ENCODE results near the gene ABR.
"Not testable (repeated sequence)": the region's sequence is repeated elsewhere in the genome, so short reads cannot be mapped to it uniquely, and the experiment has no call there.

The ABR gene

DNA sequence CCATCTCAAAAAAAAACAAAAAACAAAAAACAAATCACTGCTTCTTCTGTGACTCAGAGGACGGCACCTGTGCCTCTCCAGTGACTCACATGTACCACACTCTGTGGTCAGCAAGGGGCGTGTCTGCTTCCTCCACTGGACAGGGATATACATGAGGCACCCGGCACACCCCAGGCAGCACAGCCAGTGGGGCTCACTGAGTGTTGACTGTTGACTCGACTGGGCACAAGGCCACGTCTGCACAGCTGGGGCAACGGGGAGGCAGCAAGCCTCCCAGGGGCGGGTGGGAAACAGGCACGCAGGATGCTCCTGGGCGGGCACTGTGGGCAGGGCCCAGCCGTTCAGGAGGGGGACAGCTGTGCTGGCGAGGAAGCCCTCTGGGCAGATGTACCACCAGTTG, 118.8 kb downstream of the ABR start:
- DNase-seq, result peak; percentile 95 to 97

DNA sequence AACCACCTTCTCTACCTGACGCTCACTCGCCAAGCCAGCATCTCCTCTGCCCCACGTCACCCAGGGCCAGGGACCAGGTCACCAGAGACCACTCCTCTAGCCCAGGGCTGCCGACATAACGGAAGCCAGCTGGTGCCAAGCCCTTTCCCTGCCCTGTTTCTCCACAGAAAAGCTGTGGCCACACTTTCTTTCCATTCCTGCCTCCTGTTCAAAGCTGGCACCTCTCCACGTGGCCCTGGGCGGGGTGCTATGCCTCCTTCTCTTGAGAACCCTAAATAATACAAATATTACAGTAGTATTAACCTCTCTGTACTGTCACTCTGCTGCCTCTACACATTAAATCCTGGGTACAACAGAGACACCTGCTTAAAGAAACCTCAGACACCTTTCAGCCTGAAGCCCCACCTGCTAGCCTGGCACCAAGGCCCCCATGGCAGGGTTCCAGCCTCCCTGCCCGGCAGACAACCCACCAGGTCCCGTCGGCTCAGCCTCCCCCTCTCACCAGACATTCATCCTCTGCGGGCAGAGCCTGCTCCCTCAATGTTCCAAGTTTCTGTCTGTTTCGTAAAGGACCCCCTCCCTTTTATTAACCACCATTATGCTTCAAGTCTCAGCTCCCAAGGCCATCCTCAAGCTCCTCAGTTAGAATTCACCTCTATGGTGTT, 120.5 kb downstream of the ABR start:
- DNase-seq, result no peak

DNA sequence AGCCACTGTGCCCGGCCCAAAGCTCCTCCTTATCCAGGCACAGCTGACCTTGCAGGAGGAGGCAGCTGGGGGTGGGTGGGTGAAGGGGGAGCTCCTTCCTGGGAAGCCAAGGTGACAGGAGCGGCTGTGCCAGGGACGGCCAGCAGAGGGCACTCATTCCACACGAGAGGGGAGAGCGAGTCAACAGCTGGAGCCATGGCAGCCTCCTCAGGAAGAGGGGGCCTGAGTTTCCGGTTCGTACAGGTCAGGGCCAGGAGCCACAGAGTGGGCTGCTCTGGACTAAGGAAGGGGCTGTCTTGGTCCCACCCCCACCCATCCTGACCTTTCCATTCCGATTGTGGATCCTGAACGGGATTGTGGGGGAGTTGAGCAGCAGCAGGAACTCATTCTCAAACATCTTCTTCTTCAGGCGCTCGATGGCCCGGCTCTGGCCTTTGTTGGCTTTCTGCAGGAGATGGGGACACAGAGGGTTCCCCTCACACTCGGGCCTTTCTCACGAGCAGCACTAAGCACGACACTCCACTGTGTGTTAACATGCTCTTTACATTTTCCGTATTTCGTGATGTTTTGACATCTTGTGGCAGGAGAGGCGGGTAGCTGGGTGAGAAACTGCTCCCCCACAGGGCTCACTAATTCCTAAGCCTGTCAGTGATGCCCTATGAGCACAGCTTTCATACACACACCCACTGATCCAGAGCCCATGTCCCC, 121.2 kb downstream of the ABR start:
- peak; percentile 35 to 41 for DNase-seq

DNA sequence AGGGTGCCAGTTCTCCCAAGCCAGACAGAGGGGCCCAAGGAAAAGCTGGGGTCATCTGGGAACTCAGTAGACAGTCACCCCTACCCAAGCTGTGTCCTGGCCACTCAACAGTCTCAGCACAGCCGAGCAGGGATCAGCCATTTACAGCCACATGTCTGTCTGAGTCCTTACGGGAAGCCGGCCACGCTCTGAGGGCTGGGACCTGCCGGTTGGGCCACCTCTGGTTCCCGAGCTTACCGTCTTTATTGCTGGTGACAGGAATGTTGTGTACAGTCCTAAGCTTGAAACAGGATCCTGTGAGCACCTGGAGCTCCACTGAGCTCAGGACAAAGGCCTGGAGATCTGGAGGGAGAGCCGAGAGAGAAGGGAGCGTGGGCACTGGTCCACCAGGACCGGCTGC, 123.0 kb downstream of the ABR start:
- DNase-seq, result no peak

DNA sequence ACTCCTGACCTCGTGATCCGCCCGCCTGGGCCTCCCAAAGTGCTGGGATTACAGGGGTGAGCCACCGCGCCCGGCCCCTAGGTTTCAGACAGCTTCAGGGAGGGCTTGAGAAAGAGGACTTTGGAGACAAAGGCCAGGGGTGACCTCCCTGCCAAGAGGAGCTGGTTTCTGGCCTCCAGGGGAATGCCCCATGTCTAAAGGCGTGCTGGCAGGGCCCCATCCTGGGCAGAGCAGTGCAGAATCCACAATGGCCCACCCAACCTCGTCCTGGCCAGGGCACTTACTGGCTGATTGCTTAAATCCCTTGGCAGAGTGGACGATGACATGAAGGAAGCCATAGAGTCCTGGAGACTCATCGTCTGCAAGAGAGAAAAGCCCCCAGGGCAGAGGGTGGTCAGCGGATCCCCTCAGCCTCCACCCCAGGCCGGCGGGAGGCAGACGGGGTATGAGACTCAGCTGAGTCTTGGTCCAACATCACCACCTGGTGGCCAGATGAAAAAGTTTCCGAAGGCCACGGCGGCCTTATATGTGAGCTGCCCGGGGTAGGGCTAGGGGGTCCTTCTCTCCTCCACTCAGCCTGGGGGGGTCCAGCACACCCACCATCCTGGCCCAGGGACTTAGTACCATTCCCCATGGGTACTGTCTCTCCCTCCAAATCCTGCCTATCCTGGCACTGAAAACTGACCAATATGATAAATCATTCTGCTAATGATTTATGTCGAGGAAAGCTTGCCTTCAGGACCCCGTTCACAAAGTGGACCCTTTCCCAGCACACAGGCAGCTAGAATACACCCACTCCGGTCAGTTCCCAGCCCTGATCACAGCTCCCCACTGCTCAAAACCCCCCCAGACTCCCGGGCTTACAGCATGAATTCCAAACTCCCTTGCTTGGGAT, 123.8 kb downstream of the ABR start:
- no peak for DNase-seq

DNA sequence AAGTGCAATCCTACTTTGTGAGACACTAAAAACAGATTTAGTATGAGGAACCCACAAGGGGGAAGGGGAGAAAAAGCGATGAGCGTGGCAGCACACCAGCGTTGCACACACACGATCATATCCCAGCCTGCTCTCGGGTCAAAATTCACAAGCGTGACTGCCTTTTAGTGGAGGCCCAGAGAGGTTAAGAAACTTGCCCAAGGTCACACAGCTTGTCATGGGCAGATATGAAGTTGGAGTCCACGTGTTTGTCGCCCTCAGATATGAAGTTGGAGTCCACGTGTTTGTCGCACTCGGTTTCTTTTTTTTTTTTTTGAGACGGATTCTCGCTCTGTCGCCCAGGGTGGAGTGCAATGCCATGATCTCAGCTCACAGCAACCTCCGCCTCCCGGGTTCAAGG, 124.5 kb downstream of the ABR start:
- DNase-seq, result no peak

DNA sequence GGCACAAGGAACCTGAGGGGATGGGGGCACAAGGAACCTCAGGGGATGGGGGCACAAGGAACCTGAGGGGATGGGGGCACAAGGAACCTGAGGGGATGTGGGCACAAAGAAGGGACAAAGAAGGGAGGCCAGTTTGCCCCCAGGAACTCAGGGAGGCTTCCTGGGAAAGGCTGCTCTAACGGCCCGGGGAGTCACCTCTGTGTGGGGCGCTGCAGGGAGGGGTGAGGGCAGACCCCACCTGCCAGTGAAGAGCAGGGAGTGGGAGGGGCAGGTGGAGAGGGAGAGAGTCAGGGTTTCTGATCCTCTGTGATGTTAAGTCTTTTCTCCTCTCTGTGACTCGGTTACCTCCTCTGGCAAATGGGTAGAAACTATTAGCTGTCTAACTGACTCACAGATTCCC, 125.1 kb downstream of the ABR start:
- no peak for DNase-seq

DNA sequence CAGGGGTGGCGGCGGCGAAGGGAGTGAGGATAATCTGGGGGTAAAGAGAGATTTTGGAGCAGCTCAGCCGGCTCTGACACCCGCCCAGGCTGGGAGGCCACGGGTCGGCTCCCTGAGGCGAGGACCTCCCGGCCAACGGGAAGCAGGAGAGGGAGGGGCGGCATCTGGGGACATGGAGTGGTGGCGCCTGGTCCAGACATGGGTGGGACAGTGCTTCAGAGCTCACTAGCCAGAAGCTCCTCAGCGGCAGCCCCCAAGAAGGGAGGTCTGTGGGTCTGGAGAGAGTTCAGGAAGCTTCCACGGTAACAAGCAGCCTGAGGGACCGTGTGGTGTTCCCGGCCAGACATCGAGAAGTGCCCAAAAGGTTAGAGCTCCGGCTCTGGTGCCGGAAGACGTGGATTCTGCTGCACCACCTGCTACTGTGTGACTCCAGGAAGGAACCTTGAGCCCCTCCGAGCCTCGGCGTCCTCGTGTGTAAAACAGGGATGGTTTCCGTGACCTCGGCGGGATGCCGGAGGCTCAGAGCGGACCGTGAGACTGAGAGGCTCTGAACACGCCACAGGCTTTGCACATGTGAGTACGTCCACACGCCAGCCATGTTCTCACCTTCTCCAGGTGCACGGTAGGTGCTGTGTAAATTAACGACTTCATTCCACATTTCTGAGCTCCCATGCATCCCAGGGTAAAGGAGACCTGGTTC, 126.0 kb downstream of the ABR start:
- no peak for DNase-seq

DNA sequence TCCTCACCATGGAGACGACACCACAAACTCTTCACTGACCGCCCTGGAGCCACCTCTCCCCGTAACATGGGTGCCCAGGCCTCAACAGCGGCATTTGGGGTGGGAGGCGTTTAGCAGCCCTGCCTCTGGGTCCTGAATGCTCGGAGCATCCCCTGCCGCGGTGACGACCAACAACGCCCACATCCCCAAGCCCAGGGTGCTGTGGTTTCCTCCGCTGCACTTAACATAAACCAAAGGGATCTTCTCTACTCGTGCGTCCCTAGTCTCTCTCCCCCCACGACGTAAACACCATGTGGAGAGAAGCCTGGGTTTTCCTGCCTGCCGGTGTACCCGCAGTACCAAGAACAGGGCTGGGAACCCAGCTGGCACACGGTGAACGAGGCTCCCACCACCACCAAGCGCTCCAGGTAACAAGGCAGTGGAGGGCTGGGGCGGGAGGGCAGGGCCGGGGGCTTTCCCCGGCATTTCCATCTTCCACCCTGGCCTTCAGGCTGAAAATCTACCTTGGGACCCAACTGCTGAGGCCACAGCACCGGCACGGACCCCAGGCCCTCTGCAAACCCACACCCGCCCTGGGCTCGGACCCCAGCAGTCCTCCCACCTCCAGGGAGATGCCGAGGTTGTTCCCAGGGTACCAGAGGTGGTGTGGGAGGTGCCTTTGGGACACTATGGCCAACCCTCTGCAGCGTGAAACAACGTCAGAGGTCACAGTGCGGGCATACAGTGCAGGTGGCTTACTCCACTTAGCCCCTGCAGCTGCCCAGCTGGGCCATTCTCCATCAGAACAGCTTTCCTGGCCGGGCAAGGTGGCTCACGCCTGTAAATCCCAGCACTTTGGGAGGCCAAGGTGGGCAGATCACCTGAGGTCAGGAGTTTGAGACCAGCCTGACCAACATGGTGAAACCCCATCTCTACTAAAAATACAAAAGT, 128.5 kb downstream of the ABR start:
- no peak for DNase-seq

DNA sequence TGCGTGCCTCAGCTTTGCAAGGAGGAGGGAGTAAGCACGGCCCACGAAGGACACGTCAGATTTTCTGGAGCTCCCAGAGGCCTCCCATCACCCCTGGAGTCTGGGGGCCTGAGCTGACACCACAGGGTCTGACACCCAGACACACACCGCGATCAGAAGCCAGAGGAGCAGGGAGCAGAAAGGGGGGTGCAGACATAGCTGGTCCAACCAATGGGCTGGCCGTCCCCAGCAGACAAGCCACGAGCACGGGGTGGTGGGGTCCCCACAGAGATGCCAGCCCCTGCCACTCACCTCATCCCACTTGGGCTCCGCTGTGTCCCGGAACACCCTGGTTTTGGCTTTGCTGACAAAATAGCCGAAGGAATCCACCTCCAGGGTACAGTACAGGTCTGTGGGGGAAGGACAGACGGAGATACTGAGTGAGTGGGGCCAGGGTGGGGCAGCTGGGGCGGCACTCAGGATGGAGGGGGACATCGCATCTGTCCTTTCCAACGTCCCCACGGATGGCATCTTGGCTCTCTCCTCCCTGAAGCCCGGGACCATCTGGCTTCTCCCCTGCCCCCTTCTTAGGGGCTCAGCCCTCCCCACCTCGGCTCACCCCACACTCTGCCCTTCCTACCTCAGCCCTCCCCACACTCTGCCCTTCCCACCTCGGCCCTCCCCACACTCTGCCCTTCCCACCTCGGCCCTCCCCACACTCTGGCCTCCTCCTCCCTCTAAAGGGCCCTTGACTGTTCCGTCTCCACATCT, 129.4 kb downstream of the ABR start:
- no peak for DNase-seq

DNA sequence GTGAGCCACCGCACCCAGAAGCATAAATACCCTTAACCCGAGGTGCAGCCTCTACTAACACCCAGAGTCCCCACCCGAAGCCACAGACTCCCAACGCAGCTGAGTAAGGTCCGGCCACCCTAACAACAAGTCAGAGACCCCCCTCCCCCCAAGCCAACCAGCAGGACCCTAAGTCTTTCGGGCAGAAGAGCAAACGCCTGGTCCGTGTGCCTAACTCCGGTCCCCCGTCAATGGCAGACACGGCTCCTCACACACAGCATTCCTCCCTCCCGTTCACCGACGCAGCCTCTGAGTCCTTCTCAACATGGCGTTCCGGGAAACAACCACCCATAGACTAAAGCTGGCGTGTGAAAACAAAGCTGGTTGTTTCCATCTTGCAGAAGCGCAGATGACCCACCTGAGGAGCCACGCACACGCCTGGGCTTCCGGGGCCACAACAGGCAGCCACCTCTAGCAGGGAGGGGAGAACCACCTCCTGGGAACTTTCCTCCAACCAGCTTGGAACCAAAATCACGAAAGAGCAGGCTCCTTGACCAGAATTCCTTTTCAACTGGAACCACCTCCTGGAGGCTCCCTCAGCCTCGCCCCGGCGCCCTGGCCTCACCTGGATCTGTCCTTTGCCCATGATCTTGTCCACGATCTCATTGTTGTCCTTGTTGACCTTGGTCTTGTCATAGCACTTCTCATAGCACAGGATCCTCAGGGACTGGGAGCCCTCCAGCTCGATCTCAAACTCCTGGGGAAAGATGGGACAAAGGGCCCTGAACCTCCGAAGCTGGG, 130.1 kb downstream of the ABR start:
- no peak for DNase-seq

DNA sequence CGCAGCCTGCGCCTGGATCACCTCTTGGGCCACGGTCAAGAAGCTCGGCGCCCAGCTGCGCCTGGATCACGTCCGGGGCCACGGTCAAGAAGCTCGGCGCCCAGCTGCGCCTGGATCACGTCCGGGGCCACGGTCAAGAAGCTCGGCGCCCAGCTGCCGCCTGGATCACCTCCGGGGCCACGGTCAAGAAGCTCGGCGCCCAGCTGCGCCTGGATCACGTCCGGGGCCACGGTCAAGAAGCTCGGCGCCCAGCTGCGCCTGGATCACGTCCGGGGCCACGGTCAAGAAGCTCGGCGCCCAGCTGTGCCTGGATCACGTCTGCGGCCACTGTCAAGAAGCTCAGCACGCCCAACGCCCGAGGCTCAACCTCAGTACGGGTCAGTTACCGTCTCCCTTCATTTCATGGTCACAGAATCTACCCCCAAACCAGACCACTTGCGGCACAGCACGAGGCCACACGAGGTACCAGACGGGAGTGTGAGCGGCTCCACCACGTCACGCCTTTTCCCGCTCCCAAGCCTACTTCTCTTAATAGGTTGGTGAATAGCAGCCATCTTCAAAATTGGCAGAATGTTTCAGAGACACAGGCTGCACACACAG, 131.2 kb downstream of the ABR start:
- DNase-seq, result not testable (repeated sequence)

DNA sequence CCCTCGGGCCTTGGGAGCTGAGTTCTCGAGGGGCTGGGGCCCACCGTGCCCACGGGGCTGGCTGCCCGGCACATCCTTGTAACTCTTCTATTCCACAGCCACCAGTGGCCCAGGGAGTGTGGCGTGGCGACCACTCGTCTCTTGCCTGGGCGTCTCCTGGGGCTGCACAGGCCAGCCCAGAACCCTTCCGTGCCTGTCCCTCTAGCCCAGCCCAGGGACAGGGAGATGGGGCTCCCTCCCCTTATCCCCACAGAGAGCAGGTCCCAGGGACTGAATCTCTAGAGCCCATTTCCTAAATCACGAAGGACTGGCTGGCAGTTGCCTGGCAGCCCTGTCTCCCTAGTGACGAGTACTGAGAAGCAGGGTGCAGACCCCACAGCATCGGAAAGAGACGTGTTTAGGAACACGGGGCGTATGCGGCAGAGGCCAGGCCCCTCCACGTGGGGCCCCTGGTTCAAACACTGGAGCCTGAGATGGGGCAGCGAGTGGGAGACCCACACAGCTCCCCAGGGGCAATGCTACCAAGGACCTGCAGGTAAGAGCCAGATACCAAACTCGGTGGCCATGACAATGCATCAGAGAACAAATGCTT, 131.8 kb downstream of the ABR start:
- no peak for DNase-seq

DNA sequence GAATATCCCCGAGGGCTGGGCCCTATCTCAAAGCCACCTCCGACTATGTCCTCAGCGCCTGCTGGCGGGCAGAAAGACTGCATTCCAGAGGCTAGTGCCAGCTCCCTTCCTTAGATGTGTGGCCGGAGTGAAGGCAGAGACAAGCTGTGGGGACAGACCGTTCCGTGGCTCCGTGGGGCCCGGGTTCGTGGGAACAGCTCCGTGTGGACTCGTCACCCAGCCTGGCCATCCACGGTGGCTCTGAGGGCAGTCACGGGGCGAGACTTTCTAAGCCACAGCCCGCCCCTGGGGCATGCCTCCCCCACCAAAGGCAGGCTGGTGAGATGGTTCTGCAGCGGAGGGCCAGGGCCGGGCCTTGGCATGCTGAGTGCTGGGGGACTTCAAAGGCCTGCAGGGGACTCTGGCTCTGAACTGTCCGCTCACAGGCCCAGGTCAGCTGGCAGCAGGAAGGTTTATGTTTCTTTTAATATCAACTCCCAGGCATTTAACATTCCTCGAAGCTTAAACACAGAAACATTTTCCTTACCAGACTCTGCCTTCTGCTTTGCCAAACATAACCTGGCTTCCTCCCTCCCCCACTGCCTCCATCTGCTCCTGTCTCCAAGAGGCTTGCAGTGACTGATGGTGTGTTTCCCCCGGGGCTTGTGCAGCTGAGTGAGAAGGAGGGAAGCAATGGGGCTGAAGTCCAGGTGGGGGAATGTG, 132.5 kb downstream of the ABR start:
- no peak for DNase-seq

DNA sequence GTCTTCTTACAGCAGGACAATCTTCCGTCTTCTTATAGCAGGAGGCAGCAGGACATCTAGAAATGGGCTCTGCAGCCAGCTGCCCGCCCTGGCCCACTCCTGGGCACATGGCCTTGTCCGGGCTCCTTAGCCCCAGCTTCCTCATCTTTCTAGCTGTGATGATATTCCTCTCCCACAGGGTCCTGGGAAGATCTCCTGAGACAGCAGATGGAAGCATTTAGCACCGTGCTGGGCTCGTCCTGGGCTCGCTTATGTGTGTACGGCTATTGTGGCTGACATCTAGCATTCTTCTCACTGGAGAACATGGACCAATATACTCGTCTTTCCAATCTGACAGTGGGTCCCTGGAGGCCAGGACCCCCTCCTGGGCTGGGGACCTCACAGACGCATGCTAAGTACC, 134.3 kb downstream of the ABR start:
- DNase-seq, result no peak

DNA sequence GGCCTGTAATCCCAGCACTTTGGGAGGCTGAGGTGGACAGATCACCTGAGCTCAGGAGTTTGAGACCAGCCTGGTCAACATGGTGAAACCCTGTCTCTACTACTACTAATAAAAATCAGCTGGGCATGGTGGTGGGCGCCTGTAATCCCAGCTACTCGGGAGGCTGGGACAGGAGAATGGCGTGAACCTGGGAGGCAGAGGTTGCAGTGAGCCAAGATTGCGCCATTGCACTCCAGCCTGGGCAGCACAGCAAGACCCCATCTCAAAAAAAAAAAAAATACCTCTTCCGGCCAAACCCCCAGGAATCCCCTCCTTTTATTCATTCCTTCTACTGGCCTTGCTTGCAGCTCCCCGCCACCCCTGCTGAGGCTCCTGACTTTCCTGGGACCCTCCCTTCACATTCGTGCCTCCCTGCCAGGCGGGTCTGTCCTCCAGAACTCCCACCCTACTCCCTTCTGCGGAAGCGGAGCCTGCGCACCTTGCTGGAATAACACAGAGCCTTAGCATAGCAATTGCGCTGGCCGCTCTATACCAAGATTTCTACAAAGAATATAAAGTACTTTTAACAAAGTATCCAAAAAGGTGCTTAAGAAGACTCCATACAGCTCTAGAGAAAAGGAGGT, 135.3 kb downstream of the ABR start:
- DNase-seq, result not testable (repeated sequence)

DNA sequence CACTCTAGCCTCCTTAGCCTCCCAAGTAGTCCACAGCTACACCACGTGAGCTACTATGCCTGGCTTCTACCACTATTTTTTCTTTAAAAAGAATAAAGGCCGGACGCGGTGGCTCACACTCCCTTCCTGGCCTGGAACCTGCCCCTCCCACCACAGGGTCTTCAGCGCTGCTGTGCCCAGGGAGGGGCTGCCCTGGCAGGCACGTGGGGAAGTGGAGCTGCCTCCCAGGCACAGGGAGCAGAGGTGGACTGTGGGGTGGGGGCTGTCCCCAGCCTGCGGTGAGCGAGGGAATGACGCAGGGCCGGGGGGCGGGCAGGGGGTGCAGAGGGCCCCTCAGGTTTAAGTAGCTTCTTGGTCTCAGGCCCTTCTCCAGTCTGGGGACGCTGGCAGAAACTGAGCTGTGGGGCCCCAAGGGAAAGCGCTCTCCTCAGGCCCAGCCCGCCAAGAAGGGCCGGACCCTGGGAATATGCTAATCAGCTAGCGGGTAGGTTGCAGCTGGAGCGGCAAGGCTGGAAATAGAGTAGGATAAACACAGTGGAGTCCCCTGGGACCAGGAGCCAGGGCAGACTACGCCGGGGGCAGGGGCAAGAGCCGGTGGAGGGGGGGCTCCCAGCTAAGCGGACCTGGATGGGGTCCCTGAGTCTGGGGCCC, 136.1 kb downstream of the ABR start:
- DNase-seq, result no peak

DNA sequence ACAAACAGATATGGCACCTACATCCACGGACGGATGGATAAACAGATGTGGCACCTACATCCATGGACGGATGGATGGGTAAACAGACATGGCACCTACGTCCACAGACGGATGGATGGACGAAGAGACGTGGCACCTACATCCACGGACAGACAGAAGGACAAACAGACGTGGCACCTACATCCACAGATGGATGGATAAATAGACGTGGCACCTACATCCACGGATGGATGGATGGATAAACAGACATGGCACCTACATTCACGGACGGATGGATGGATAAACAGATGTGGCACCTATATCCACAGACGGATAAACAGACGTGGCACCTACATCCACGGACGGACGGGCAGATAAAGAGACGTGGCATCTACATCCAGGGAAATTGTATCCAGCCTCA, 137.3 kb downstream of the ABR start:
- DNase-seq, result no peak

Measured in SW 1271 (cell line).